T47D (cell line): ENCODE data around the gene NFATC1.
"Not testable (repeated sequence)": the region's sequence is repeated elsewhere in the genome, so short reads cannot be mapped to it uniquely, and the experiment has no call there.

Experiments used
- DNase-seq, 2 experiments: peaks; one replicate each; pipeline versions ENCODE4 v3.0.0 to v3.0.0-alpha.2; 2011 to 2012; ENCODE audit warnings: low read depth in 1 of 2, low spot score in 1 of 2
- JUND ChIP-seq: IDR thresholded peaks from 2 replicates; pipeline ENCODE4 v1.6.1; 2012; ENCODE audit warnings: low read depth
- in situ Hi-C: cut with HindIII; loops from 2 replicates; pipeline ENCODE4 v1.10.0; 2016; ENCODE audit warnings: low sequenced_read_pairs, low pct_unique_long_range_greater_than_20kb

The NFATC1 gene

GRCh38 chr18:79367480-79367879 is 28.2 kb upstream of the NFATC1 start:
- in situ Hi-C loops: no loop called here
- no peak for DNase-seq
- no peak for TF ChIP-seq JUND

- TF ChIP-seq JUND: no peak
- in situ Hi-C loops: no loop called here
- DNase-seq: no peak
Observed at GRCh38 chr18:79367989-79368388, 27.7 kb upstream of the NFATC1 start.

- TF ChIP-seq JUND: no peak
- DNase-seq: no peak
- in situ Hi-C loops: no loop called here
Observed at GRCh38 chr18:79368681-79369080, 27.0 kb upstream of the NFATC1 start.

GRCh38 chr18:79371561-79372121 is 24.1 kb upstream of the NFATC1 start:
- DNase-seq: no peak
- in situ Hi-C loops: no loop called here
- TF ChIP-seq JUND: no peak

- no peak for DNase-seq
- in situ Hi-C loops: no loop called here
- TF ChIP-seq JUND: no peak
Observed at GRCh38 chr18:79372461-79372860, 23.3 kb upstream of the NFATC1 start.

GRCh38 chr18:79372991-79373390 is 22.7 kb upstream of the NFATC1 start:
- in situ Hi-C loops: no loop called here
- no peak for TF ChIP-seq JUND
- no peak for DNase-seq

GRCh38 chr18:79373736-79374135 is 22.0 kb upstream of the NFATC1 start:
- no peak for TF ChIP-seq JUND
- no peak for DNase-seq
- in situ Hi-C loops: no loop called here

GRCh38 chr18:79374408-79375171 is 21.1 kb upstream of the NFATC1 start:
- DNase-seq: no peak
- no peak for TF ChIP-seq JUND
- in situ Hi-C loops: no loop called here

GRCh38 chr18:79375441-79376154 is 20.1 kb upstream of the NFATC1 start:
- in situ Hi-C loops: no loop called here
- DNase-seq: no peak
- no peak for TF ChIP-seq JUND

- DNase-seq, in situ Hi-C loops: not testable (repeated sequence)
Observed at GRCh38 chr18:79376661-79377060, 19.1 kb upstream of the NFATC1 start.

- TF ChIP-seq JUND: no peak
- no peak for DNase-seq
- in situ Hi-C loops: no loop called here
Observed at GRCh38 chr18:79377187-79377891, 18.4 kb upstream of the NFATC1 start.

- DNase-seq: peak; percentile 71 to 74
- TF ChIP-seq JUND: no peak
- in situ Hi-C loops: no loop called here
Observed at GRCh38 chr18:79378536-79379250, 17.0 kb upstream of the NFATC1 start.
